ENCODE measurements around the gene MAP2K4. TPM values are rescaled to one million over a fixed set of nuclear protein-coding genes. Genes with fewer than 3 reads are reported as not detected.

Gene MAP2K4
- total and polyA plus RNA-seq, 2 donors (not counting 1 experiment from before 2014, with no cell fraction given) = 6.2 to 44.8 TPM

- H3K27me3 ChIP-seq (replicated peaks in 1 of 4; ENCODE audit: control extremely low read depth in 1 of 4, control insufficient read depth in 3 of 4, insufficient read depth in 4 of 4, low read length in 3 of 4) = no peaks in the 10 kb centered on the region
- H3K4me1 ChIP-seq (ENCODE audit: control insufficient read depth in 2 of 2, insufficient read depth in 2 of 2, low read length in 2 of 2) = no peaks in the 10 kb centered on the region
- H3K27ac ChIP-seq (ENCODE audit: low read length in 2 of 2) = no peak overlapping the region
- H4K20me1 ChIP-seq (ENCODE audit: control insufficient read depth, insufficient read depth, low read length, poor library complexity, severe bottlenecking) = no peaks in the 10 kb centered on the region
- no peak overlapping the region for H3K4me2 ChIP-seq (replicated peaks; ENCODE audit: low read depth, low read length, poor library complexity, severe bottlenecking)
- Mint-ChIP-seq H3K4me3 (no peak overlapping the region), H3K4me1 (no peaks in the 10 kb centered on the region), H3K27me3 (no peaks in the 10 kb centered on the region), H3K27ac (no peak overlapping the region), H3K9me3 (ENCODE audit: insufficient read depth) (peaks cover 5% of the 10 kb centered on the region)
- TF ChIP-seq CTCF (IDR thresholded peaks at IDR 0.05) (no peak), EZH2 (IDR thresholded peaks at IDR 0.05; ENCODE audit: borderline replicate concordance, insufficient read depth, low read depth, low read length, poor library complexity, severe bottlenecking) (no peak)
- no peaks in the 10 kb centered on the region for H3K79me2 ChIP-seq (ENCODE audit: control insufficient read depth, insufficient read depth, low read length)
- ATAC-seq (ENCODE audit: low read depth) = no peak
- intact Hi-C loops (cut with micrococcal nuclease) = no loop called here
- ChIA-PET CTCF (interaction anchor here (0.9 kb wide), 1 partner anchor 45 kb away, joined by 3 read pairs; no protein-coding TSS in a partner anchor), POLR2A (no interaction called here)
- H3K4me3 ChIP-seq (ENCODE audit: control extremely low read depth in 1 of 5, extremely low read depth in 1 of 5, insufficient read depth in 1 of 5, low read depth in 2 of 5, low read length in 4 of 5) = no peak overlapping the region
- H3K36me3 ChIP-seq (replicated peaks in 1 of 2; ENCODE audit: control extremely low read depth in 1 of 2, control insufficient read depth in 1 of 2, extremely low read depth in 1 of 2, insufficient read depth in 2 of 2, low read length in 1 of 2) = peaks cover 5 to 25% of the 10 kb centered on the region in 2 experiments
- H3K9me3 ChIP-seq (ENCODE audit: control extremely low read depth in 1 of 3, control insufficient read depth in 2 of 3, insufficient read depth in 1 of 3, low read length in 2 of 3) = peaks cover 0 to 10% (median 7%) of the 10 kb centered on the region in 3 donors
- no CpG with 5 or more reads among the region's 1 CpG for WGBS (ENCODE audit: insufficient coverage)
- no peak overlapping the region for H3K9ac ChIP-seq (ENCODE audit: low read length)
- no peak overlapping the region for H2AFZ ChIP-seq (ENCODE audit: insufficient read depth, low read depth, low read length, poor library complexity, severe bottlenecking)
- DNase-seq = no peak
Measured at GRCh38 chr17:12136243-12136642, 115.6 kb downstream of the MAP2K4 start.

DNA sequence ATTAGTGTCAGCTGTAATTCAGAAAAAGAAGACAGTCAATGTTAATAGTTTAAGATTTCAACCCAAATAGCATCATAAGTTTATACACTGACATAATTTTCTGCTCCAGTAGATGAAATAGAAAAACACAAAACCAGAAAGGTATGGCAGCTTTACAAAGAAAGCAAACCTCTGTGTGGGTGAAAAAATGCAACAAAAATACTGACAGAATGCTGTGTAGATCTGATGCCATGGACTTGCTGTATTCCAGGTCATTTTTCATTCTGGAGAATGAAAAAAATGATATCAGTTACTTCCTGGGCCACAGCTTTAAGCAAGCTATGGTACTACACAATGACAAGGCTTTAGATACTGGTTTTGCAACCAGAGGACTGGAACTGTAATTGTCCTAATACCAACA lies 116.0 kb downstream of the MAP2K4 start:
- no peaks in the 10 kb centered on the region for H3K79me2 ChIP-seq (ENCODE audit: control insufficient read depth, insufficient read depth, low read length)
- no peak overlapping the region for H3K27ac ChIP-seq (ENCODE audit: low read length in 2 of 2)
- intact Hi-C loops (cut with micrococcal nuclease) = no loop called here
- DNase-seq = no peak
- ATAC-seq (ENCODE audit: low read depth) = no peak
- H3K4me2 ChIP-seq (replicated peaks; ENCODE audit: low read depth, low read length, poor library complexity, severe bottlenecking) = no peak overlapping the region
- ChIA-PET CTCF (interaction anchor here (0.9 kb wide), 1 partner anchor 45 kb away, joined by 3 read pairs; no protein-coding TSS in a partner anchor), POLR2A (no interaction called here)
- Mint-ChIP-seq H3K4me3 (no peak overlapping the region), H3K27ac (no peak overlapping the region), H3K4me1 (no peaks in the 10 kb centered on the region), H3K9me3 (ENCODE audit: insufficient read depth) (peaks cover 5% of the 10 kb centered on the region), H3K27me3 (no peaks in the 10 kb centered on the region)
- no peaks in the 10 kb centered on the region for H3K4me1 ChIP-seq (ENCODE audit: control insufficient read depth in 2 of 2, insufficient read depth in 2 of 2, low read length in 2 of 2)
- no peaks in the 10 kb centered on the region for H4K20me1 ChIP-seq (ENCODE audit: control insufficient read depth, insufficient read depth, low read length, poor library complexity, severe bottlenecking)
- H3K27me3 ChIP-seq (replicated peaks in 1 of 4; ENCODE audit: control extremely low read depth in 1 of 4, control insufficient read depth in 3 of 4, insufficient read depth in 4 of 4, low read length in 3 of 4) = no peaks in the 10 kb centered on the region
- H3K36me3 ChIP-seq (replicated peaks in 1 of 2; ENCODE audit: control extremely low read depth in 1 of 2, control insufficient read depth in 1 of 2, extremely low read depth in 1 of 2, insufficient read depth in 2 of 2, low read length in 1 of 2) = peaks cover 7 to 29% of the 10 kb centered on the region in 2 experiments
- H3K9ac ChIP-seq (ENCODE audit: low read length) = no peak overlapping the region
- H2AFZ ChIP-seq (ENCODE audit: insufficient read depth, low read depth, low read length, poor library complexity, severe bottlenecking) = no peak overlapping the region
- no peak for TF ChIP-seq CTCF (IDR thresholded peaks at IDR 0.05)
- no peak for TF ChIP-seq EZH2 (IDR thresholded peaks at IDR 0.05; ENCODE audit: borderline replicate concordance, insufficient read depth, low read depth, low read length, poor library complexity, severe bottlenecking)
- H3K9me3 ChIP-seq (ENCODE audit: control extremely low read depth in 1 of 3, control insufficient read depth in 2 of 3, insufficient read depth in 1 of 3, low read length in 2 of 3) = peaks cover 0 to 10% (median 7%) of the 10 kb centered on the region in 3 donors
- no peak overlapping the region for H3K4me3 ChIP-seq (ENCODE audit: control extremely low read depth in 1 of 5, extremely low read depth in 1 of 5, insufficient read depth in 1 of 5, low read depth in 2 of 5, low read length in 4 of 5)

All from B cell (primary cell).